HEK293T (cell line): Measurements from ENCODE around the gene ZNF646.

ENCODE experiments used
- BHLHE40 ChIP-seq: fragments of 450-650 bp; IDR thresholded peaks from 2 replicates; pipeline ENCODE4 v1.6.1; 2016; ENCODE audit warnings: mild to moderate bottlenecking, moderate library complexity, borderline replicate concordance
- FOXK2 ChIP-seq: fragments of 450-650 bp; IDR thresholded peaks from 2 replicates; pipeline ENCODE4 v1.6.1; 2016; ENCODE audit warnings: mild to moderate bottlenecking
- HDGF ChIP-seq: fragments of 450-650 bp; IDR thresholded peaks from 2 replicates; pipeline ENCODE4 v1.6.1; 2017; ENCODE audit warnings: antibody characterized with exemption, borderline replicate concordance
- SP1 ChIP-seq: fragments of 450-650 bp; IDR thresholded peaks from 2 replicates; pipeline ENCODE4 v1.6.1; 2017
- TARDBP ChIP-seq: fragments of 450-650 bp; IDR thresholded peaks from 2 replicates; pipeline ENCODE4 v1.6.1; 2016

- no peak for TF ChIP-seq BHLHE40
- TF ChIP-seq SP1, result no peak
- no peak for TF ChIP-seq FOXK2
- no peak for TF ChIP-seq TARDBP
- no peak for TF ChIP-seq HDGF
These were observed 866 bp upstream of the ZNF646 start for GRCh38 chr16:31073142-31073969.
